Neuronal stem cell (in vitro differentiated cells): ENCODE data around the gene NLRP11.
"Not testable (repeated sequence)": the region's sequence is repeated elsewhere in the genome, so short reads cannot be mapped to it uniquely, and the experiment has no call there.

ENCODE experiments used
- DNase-seq: peaks from one replicate; pipeline ENCODE4 v3.0.0-alpha.2; 2013; ENCODE audit warnings: low spot score
- H2AFZ ChIP-seq: one replicate; pipeline ENCODE4 v1.6.1; 2013; ENCODE audit warnings: mild to moderate bottlenecking, low read length, inconsistent platforms
- H2AK5ac ChIP-seq: 2 replicates; pipeline ENCODE4 v1.6.1; 2013; ENCODE audit warnings: low read depth, mild to moderate bottlenecking, inconsistent platforms, low read length, moderate library complexity, mixed read lengths
- H2BK120ac ChIP-seq: 2 replicates; pipeline ENCODE4 v1.6.1; 2013; ENCODE audit warnings: low read depth, mild to moderate bottlenecking, inconsistent platforms, low read length, moderate library complexity, mixed read lengths
- H2BK12ac ChIP-seq: one replicate; pipeline ENCODE4 v1.6.1; 2013; ENCODE audit warnings: low read length, inconsistent platforms
- H2BK15ac ChIP-seq: 2 replicates; pipeline ENCODE4 v1.6.1; 2013; ENCODE audit warnings: mild to moderate bottlenecking, low read length, inconsistent platforms, mixed read lengths
- H2BK5ac ChIP-seq: one replicate; pipeline ENCODE4 v1.6.1; 2013; ENCODE audit warnings: inconsistent platforms, mild to moderate bottlenecking, low read length, moderate library complexity
- H3K14ac ChIP-seq: one replicate; pipeline ENCODE4 v1.6.1; 2013; ENCODE audit warnings: low read length, inconsistent platforms
- H3K18ac ChIP-seq: 2 replicates; pipeline ENCODE4 v1.6.1; 2013; ENCODE audit warnings: low read length, inconsistent platforms
- H3K23ac ChIP-seq: 2 replicates; pipeline ENCODE4 v1.6.1; 2013; ENCODE audit warnings: low read depth, mild to moderate bottlenecking, mixed read lengths, low read length, inconsistent platforms; ENCODE audit not compliant: poor library complexity
- H3K27ac ChIP-seq: replicated peaks from 3 replicates; pipeline ENCODE4 v1.5.1; 2013; ENCODE audit warnings: low read length, inconsistent platforms
- H3K27me3 ChIP-seq, 3 experiments: 2 replicates each; pipeline ENCODE4 v1.6.1; 2013; ENCODE audit warnings: low read length in 3 of 3, mild to moderate bottlenecking in 2 of 3, inconsistent platforms in 1 of 3, low read depth in 1 of 3, mixed read lengths in 1 of 3, moderate library complexity in 1 of 3; ENCODE audit not compliant: control insufficient read depth in 3 of 3, insufficient read depth in 3 of 3
- H3K36me3 ChIP-seq, 2 donors: replicated peaks in 1 of 2; 2 replicates each; pipeline ENCODE4 v1.6.1; 2013; ENCODE audit warnings: low read length in 2 of 2; ENCODE audit not compliant: control insufficient read depth in 2 of 2, insufficient read depth in 2 of 2
- H3K4ac ChIP-seq: 2 replicates; pipeline ENCODE4 v1.6.1; 2013; ENCODE audit warnings: inconsistent platforms, mild to moderate bottlenecking, low read length, moderate library complexity
- H3K4me1 ChIP-seq, 2 donors: 1 replicate in 1 of 2; 2 replicates in 1 of 2; pipeline ENCODE4 v1.6.1; 2013; ENCODE audit warnings: low read length in 2 of 2, low read depth in 1 of 2; ENCODE audit not compliant: control insufficient read depth in 2 of 2, insufficient read depth in 1 of 2
- H3K4me2 ChIP-seq: one replicate; pipeline ENCODE4 v1.6.1; 2013; ENCODE audit warnings: mild to moderate bottlenecking, low read length, inconsistent platforms; ENCODE audit not compliant: insufficient read depth, poor library complexity, severe bottlenecking
- H3K4me3 ChIP-seq, 2 donors: 2 replicates each; pipeline ENCODE4 v1.5.1; 2013; ENCODE audit warnings: low read length in 2 of 2, mild to moderate bottlenecking in 2 of 2, inconsistent platforms in 1 of 2, moderate library complexity in 1 of 2
- H3K79me1 ChIP-seq: one replicate; pipeline ENCODE4 v1.6.1; 2013; ENCODE audit warnings: low read depth, mild to moderate bottlenecking, inconsistent platforms, low read length, moderate library complexity
- H3K9ac ChIP-seq: one replicate; pipeline ENCODE4 v1.6.1; 2013; ENCODE audit warnings: mild to moderate bottlenecking, low read depth, low read length, inconsistent platforms; ENCODE audit not compliant: poor library complexity
- H3K9me3 ChIP-seq, 2 donors: replicated peaks in 1 of 2; 2 replicates each; pipeline versions ENCODE3 to v1.6.1; 2013; ENCODE audit warnings: low read length in 2 of 2, mild to moderate bottlenecking in 2 of 2, inconsistent platforms in 1 of 2, low read depth in 1 of 2, mixed read lengths in 1 of 2, moderate library complexity in 1 of 2; ENCODE audit not compliant: control insufficient read depth in 2 of 2, insufficient read depth in 1 of 2
- H4K8ac ChIP-seq: one replicate; pipeline ENCODE4 v1.6.1; 2013; ENCODE audit warnings: low read depth, mild to moderate bottlenecking, inconsistent platforms, low read length, moderate library complexity
- H4K91ac ChIP-seq: one replicate; pipeline ENCODE4 v1.6.1; 2013; ENCODE audit warnings: low read length, low read depth, mild to moderate bottlenecking, inconsistent platforms; ENCODE audit not compliant: poor library complexity
- WGBS, 2 donors: extraction: QIAGEN DNeasy Blood & Tissue Kit; methylation state at CpG; one replicate each; pipeline ENCODE4 v1.1.7; 2013; ENCODE audit warnings: missing lambda C conversion rate in 2 of 2, mixed read lengths in 1 of 2; ENCODE audit not compliant: insufficient read length in 2 of 2, insufficient replicate concordance in 1 of 2; ENCODE audit errors: extremely low coverage in 2 of 2; 5-methylcytosine and 5-hydroxymethylcytosine counted together

Gene NLRP11

DNA sequence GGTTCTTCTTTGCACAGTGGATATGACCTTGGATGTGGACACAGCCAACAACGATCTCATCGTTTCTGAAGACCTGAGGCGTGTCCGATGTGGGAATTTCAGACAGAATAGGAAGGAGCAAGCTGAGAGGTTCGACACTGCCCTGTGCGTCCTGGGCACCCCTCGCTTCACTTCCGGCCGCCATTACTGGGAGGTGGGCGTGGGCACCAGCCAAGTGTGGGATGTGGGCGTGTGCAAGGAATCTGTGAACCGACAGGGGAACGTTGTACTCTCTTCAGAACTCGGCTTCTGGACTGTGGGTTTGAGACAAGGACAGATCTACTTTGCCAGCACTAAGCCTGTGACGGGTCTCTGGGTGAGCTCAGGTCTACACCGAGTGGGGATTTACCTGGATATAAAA lies 53.5 kb downstream of the NLRP11 start:
- no peak overlapping the region for H4K91ac ChIP-seq
- H3K23ac ChIP-seq: no peak overlapping the region
- H3K36me3 ChIP-seq: no peaks in the 10 kb centered on the region
- WGBS, 2 donors: no CpG with 5 or more reads among the region's 16 CpGs
- no peak overlapping the region for H2BK120ac ChIP-seq
- H3K79me1 ChIP-seq: no peaks in the 10 kb centered on the region
- H3K4me1 ChIP-seq: no peaks in the 10 kb centered on the region
- no peak overlapping the region for H3K14ac ChIP-seq
- no peak for DNase-seq
- H3K4me3 ChIP-seq: no peak overlapping the region
- peak overlapping the region; percentile 40 for H2AFZ ChIP-seq
- H4K8ac ChIP-seq: no peak overlapping the region
- H3K9ac ChIP-seq: no peak overlapping the region
- H3K27me3 ChIP-seq: peaks cover 0 to 10% (median 0%) of the 10 kb centered on the region in 3 experiments
- no peak overlapping the region for H3K4ac ChIP-seq
- no peak overlapping the region for H3K4me2 ChIP-seq
- H2BK5ac ChIP-seq: no peak overlapping the region
- no peak overlapping the region for H2AK5ac ChIP-seq
- no peak overlapping the region for H2BK12ac ChIP-seq
- H3K18ac ChIP-seq: no peak overlapping the region
- H2BK15ac ChIP-seq: no peak overlapping the region
- peaks cover 0 to 23% of the 10 kb centered on the region in 2 donors for H3K9me3 ChIP-seq
- no peak overlapping the region for H3K27ac ChIP-seq

DNA sequence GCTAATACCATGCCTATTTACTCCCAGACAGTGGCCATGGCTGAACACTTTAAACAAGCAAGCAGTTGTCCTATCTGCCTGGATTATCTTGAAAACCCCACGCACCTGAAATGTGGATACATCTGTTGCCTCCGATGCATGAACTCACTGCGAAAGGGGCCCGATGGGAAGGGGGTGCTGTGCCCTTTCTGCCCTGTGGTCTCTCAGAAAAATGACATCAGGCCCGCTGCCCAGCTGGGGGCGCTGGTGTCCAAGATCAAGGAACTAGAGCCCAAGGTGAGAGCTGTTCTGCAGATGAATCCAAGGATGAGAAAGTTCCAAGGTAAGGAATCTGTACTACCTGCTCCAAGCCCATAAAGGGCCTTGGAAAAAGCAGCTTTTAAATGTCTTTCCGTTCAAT lies 54.3 kb downstream of the NLRP11 start:
- WGBS, 2 donors: no CpG with 5 or more reads among the region's 7 CpGs
- H3K27me3 ChIP-seq: peaks cover 0 to 7% (median 0%) of the 10 kb centered on the region in 3 experiments
- H3K23ac ChIP-seq: no peak overlapping the region
- H3K36me3 ChIP-seq: no peaks in the 10 kb centered on the region
- H3K4ac ChIP-seq: no peak overlapping the region
- H3K9me3 ChIP-seq: peaks cover 0 to 21% of the 10 kb centered on the region in 2 donors
- no peak overlapping the region for H3K4me2 ChIP-seq
- no peak overlapping the region for H4K91ac ChIP-seq
- H2BK12ac ChIP-seq: no peak overlapping the region
- no peak overlapping the region for H2AFZ ChIP-seq
- no peak overlapping the region for H4K8ac ChIP-seq
- no peak overlapping the region for H2BK15ac ChIP-seq
- H2AK5ac ChIP-seq: no peak overlapping the region
- H3K79me1 ChIP-seq: no peaks in the 10 kb centered on the region
- no peak overlapping the region for H3K14ac ChIP-seq
- no peak overlapping the region for H3K27ac ChIP-seq
- no peaks in the 10 kb centered on the region for H3K4me1 ChIP-seq
- H3K9ac ChIP-seq: no peak overlapping the region
- DNase-seq: no peak
- no peak overlapping the region for H3K18ac ChIP-seq
- H3K4me3 ChIP-seq: no peak overlapping the region
- H2BK5ac ChIP-seq: no peak overlapping the region
- H2BK120ac ChIP-seq: no peak overlapping the region

DNA sequence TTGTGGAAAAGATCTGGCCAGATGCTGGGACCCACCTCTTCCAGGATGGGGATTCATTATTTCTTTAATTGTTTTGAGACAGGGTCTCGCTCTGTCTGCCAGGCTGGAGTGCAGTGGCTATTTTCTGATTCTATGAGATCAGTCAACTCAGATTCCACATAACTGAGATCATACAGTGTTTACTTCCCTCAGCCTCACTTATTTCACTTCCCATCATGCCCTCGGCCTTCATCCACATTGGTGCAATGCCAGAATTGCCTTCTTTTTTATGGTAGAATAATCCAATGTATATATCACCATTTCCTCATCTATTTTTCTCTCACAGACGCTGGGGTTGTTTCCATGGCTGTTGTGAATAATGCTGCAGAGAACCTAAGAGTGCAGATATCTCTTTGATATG lies 62.2 kb downstream of the NLRP11 start:
- H2AK5ac ChIP-seq, H3K18ac ChIP-seq, H3K4me3 ChIP-seq, H3K14ac ChIP-seq, DNase-seq, H3K4ac ChIP-seq, H2BK15ac ChIP-seq, H2AFZ ChIP-seq, H3K4me1 ChIP-seq, H3K23ac ChIP-seq, H2BK120ac ChIP-seq, H4K8ac ChIP-seq, H3K4me2 ChIP-seq, H3K9ac ChIP-seq, H4K91ac ChIP-seq, H3K79me1 ChIP-seq, H2BK12ac ChIP-seq, H3K36me3 ChIP-seq, H3K9me3 ChIP-seq, H3K27ac ChIP-seq, H2BK5ac ChIP-seq: not testable (repeated sequence)
- H3K27me3 ChIP-seq: peaks cover 0 to 12% (median 0%) of the 10 kb centered on the region in 3 experiments
- WGBS, 2 donors: no CpG with 5 or more reads among the region's 3 CpGs

DNA sequence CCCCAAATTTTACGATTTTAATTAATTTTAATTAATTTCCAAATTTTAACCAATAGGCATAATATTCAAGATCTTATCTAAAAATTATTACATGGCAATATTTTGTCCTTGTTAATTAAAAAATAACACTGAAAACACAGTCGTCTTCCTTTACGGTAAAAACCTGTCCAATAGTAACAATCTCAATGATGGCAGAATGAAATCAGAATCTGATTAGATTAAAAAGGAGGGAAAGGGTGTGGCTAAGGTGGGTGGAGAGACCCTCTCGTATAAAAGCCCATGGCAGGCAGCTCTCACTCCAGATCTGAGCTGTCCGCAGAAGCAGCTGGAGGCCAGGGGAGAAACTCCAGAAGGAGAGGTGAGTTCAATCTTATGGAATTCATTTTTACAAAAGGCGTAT lies 63.0 kb downstream of the NLRP11 start, which contains the start of gene RFPL4AL1:
TSS of gene RFPL4AL1 (plus strand) at position 301 of the 400 bp plus-strand sequence. CDS start 2,687 bp downstream, outside the sequence.
- no CpG with 5 or more reads among the region's 6 CpGs for WGBS, 2 donors
- H3K27ac ChIP-seq, H3K9me3 ChIP-seq, H4K91ac ChIP-seq, DNase-seq, H3K36me3 ChIP-seq, H3K9ac ChIP-seq, H3K4me1 ChIP-seq, H2AK5ac ChIP-seq, H2BK12ac ChIP-seq, H3K79me1 ChIP-seq, H3K18ac ChIP-seq, H2BK120ac ChIP-seq, H3K14ac ChIP-seq, H3K4me3 ChIP-seq, H3K4ac ChIP-seq, H3K23ac ChIP-seq, H2BK5ac ChIP-seq, H2BK15ac ChIP-seq, H2AFZ ChIP-seq, H3K4me2 ChIP-seq, H4K8ac ChIP-seq: not testable (repeated sequence)
- H3K27me3 ChIP-seq: peaks cover 0 to 16% (median 0%) of the 10 kb centered on the region in 3 experiments
